GM10847 (cell line): ENCODE measurements around the gene SNAPC1.

Experiments
- POLR2A ChIP-seq: IDR thresholded peaks from 2 replicates; pipeline ENCODE4 v1.6.1; 2011; ENCODE audit not compliant: insufficient read length; ENCODE audit errors: extremely low read depth

Gene SNAPC1

GRCh38 chr14:61739133-61739532 lies 23.1 kb upstream of the SNAPC1 start:
- TF ChIP-seq POLR2A, result no peak

GRCh38 chr14:61742371-61742770 lies 19.8 kb upstream of the SNAPC1 start:
- TF ChIP-seq POLR2A, result no peak

- no peak for TF ChIP-seq POLR2A
These were observed 18.0 kb upstream of the SNAPC1 start for GRCh38 chr14:61744238-61744637.

GRCh38 chr14:61746881-61747280 lies 15.3 kb upstream of the SNAPC1 start:
- no peak for TF ChIP-seq POLR2A

- TF ChIP-seq POLR2A, result no peak
These were observed 14.9 kb upstream of the SNAPC1 start for GRCh38 chr14:61747342-61747741.

- TF ChIP-seq POLR2A, result no peak
These were observed 13.0 kb upstream of the SNAPC1 start for GRCh38 chr14:61749264-61749663.

GRCh38 chr14:61749867-61750266 lies 12.4 kb upstream of the SNAPC1 start:
- no peak for TF ChIP-seq POLR2A

GRCh38 chr14:61750708-61751474 lies 11.3 kb upstream of the SNAPC1 start:
- peak; percentile 72 for TF ChIP-seq POLR2A

- TF ChIP-seq POLR2A, result no peak
These were observed 10.7 kb upstream of the SNAPC1 start for GRCh38 chr14:61751475-61751989.

- no peak for TF ChIP-seq POLR2A
These were observed 9.6 kb upstream of the SNAPC1 start for GRCh38 chr14:61752626-61753025.

GRCh38 chr14:61753631-61754030 lies 8.6 kb upstream of the SNAPC1 start:
- no peak for TF ChIP-seq POLR2A

- no peak for TF ChIP-seq POLR2A
These were observed 7.4 kb upstream of the SNAPC1 start for GRCh38 chr14:61754627-61755381.

GRCh38 chr14:61756135-61756534 lies 6.1 kb upstream of the SNAPC1 start:
- no peak for TF ChIP-seq POLR2A

GRCh38 chr14:61759878-61760277 lies 2.3 kb upstream of the SNAPC1 start:
- TF ChIP-seq POLR2A, result no peak

- TF ChIP-seq POLR2A, result no peak
These were observed 663 bp upstream of the SNAPC1 start for GRCh38 chr14:61761557-61761956.
